K562 (cell line): ENCODE measurements around the gene FHIT. TPM values are rescaled to one million over a fixed set of nuclear protein-coding genes. Genes with fewer than 3 reads are reported as not detected.

Experiments used
- ATAC-seq: fragments of 200-7000 bp; cut with Tn5 transposase; 3 replicates; pipeline ENCODE4 v1.9.1; 2020; ENCODE audit warnings: moderate library complexity
- BruUV-seq: library from RNA; stranded (reverse); fragments of 400-500 nt; replicated peaks from 2 replicates; lab custom pipeline; 2021; lab: Mats Ljungman, UMichigan
- CTCF ChIA-PET: fragments of 300-600 bp; formaldehyde crosslinking; extraction: SDS; loops from one replicate; lab custom pipeline; 2021; ENCODE audit warnings: low intra/inter-chr PET ratio; lab: Yijun Ruan, JAX
- POLR2A ChIA-PET: fragments of 300-600, 350-650 bp; sonication (Branson Sonifier 250); formaldehyde crosslinking; extraction: SDS; loops from one replicate; lab custom pipeline; 2021; ENCODE audit warnings: antibody characterized with exemption, inconsistent platforms; lab: Yijun Ruan, JAX
- DNase-seq, 4 experiments: peaks; one replicate each; pipeline versions ENCODE4 v3.0.0 to v3.0.0-alpha.2; 2011 to 2018; ENCODE audit warnings: low spot score in 3 of 4, mixed read lengths in 3 of 4; ENCODE audit errors: extremely low read depth in 1 of 4
- FAIRE-seq: peaks from 2 replicates; lab custom pipeline; 2011; peaks lifted over from hg19 to GRCh38; lab: Jason Lieb, UNC
- H2AFZ ChIP-seq: 2 replicates; pipeline ENCODE4 v1.6.0; 2011; ENCODE audit warnings: low read depth, low read length, control low read depth, inconsistent platforms
- H3K27ac ChIP-seq: fragments of 200-600 bp; 3 replicates; pipeline ENCODE4 v1.8.0; 2011; ENCODE audit warnings: low read depth, mild to moderate bottlenecking, control low read depth, inconsistent platforms, low read length, moderate library complexity, mixed read lengths; ENCODE audit errors: extremely low read depth
- H3K27me3 ChIP-seq, 2 experiments: fragments of 300-600 bp in 1 of 2; 2 replicates in 1 of 2; 3 replicates in 1 of 2; pipeline versions ENCODE4 v1.6.0 to v1.8.0; 2011; ENCODE audit warnings: inconsistent platforms in 2 of 2, low read length in 2 of 2, mild to moderate bottlenecking in 1 of 2, mixed read lengths in 1 of 2, moderate library complexity in 1 of 2; ENCODE audit not compliant: control insufficient read depth in 2 of 2, insufficient read depth in 2 of 2
- H3K36me3 ChIP-seq: fragments of 300-600 bp; 3 replicates; pipeline ENCODE4 v1.8.0; 2011; ENCODE audit warnings: mild to moderate bottlenecking, low read length, inconsistent platforms; ENCODE audit not compliant: control insufficient read depth, insufficient read depth
- H3K4me1 ChIP-seq, 2 experiments: fragments of 200-600 bp in 1 of 2; replicated peaks in 1 of 2; 2 replicates in 1 of 2; 3 replicates in 1 of 2; pipeline versions ENCODE4 v1.5.1 to v1.8.0; 2011; ENCODE audit warnings: inconsistent platforms in 2 of 2, low read length in 2 of 2, mild to moderate bottlenecking in 1 of 2, mixed read lengths in 1 of 2, moderate library complexity in 1 of 2; ENCODE audit not compliant: control insufficient read depth in 2 of 2, insufficient read depth in 2 of 2
- H3K4me2 ChIP-seq: 2 replicates; pipeline ENCODE4 v1.6.1; 2011; ENCODE audit warnings: low read length, control low read depth, inconsistent platforms, mixed read lengths; ENCODE audit not compliant: insufficient read depth
- H3K4me3 ChIP-seq: fragments of 200-600 bp; sonication (generic), shearing (Covaris generic); 2 replicates; pipeline ENCODE4 v1.5.1; 2016; ENCODE audit warnings: control low read depth, inconsistent platforms
- H3K79me2 ChIP-seq: fragments of 200-600 bp; 3 replicates; pipeline ENCODE4 v1.8.0; 2011; ENCODE audit warnings: low read length, inconsistent platforms; ENCODE audit not compliant: control insufficient read depth, insufficient read depth
- H3K9ac ChIP-seq, 2 experiments: 2 replicates each; pipeline versions ENCODE4 v1.6.0 to v1.6.1; 2011; ENCODE audit warnings: low read depth in 2 of 2, low read length in 2 of 2, control low read depth in 1 of 2, inconsistent platforms in 1 of 2, mild to moderate bottlenecking in 1 of 2, mixed read lengths in 1 of 2; ENCODE audit not compliant: insufficient read depth in 1 of 2
- H3K9me1 ChIP-seq: one replicate; pipeline ENCODE4 v1.6.0; 2011; ENCODE audit warnings: inconsistent platforms, mild to moderate bottlenecking, low read length, moderate library complexity; ENCODE audit not compliant: control insufficient read depth, insufficient read depth
- H3K9me3 ChIP-seq: replicated peaks from 2 replicates; pipeline ENCODE4 v1.5.1; 2011; ENCODE audit warnings: low read depth, low read length, inconsistent platforms; ENCODE audit not compliant: control insufficient read depth, insufficient read depth
- H4K20me1 ChIP-seq: replicated peaks from 2 replicates; pipeline ENCODE4 v1.6.1; 2011; ENCODE audit warnings: low read length, inconsistent platforms, mixed read lengths; ENCODE audit not compliant: control insufficient read depth, insufficient read depth
- CBX8 ChIP-seq: fragments of 200-600 bp; sonication (generic); IDR thresholded peaks from 2 replicates; pipeline ENCODE4 v1.6.1; 2012; ENCODE audit warnings: borderline replicate concordance, mixed run types, low read depth, mild to moderate bottlenecking, moderate library complexity, mixed read lengths, low read length, control low read depth, inconsistent platforms; ENCODE audit not compliant: poor library complexity, severe bottlenecking; ENCODE audit errors: extremely low read depth
- ESRRA ChIP-seq: fragments of 450-650 bp; IDR thresholded peaks from 2 replicates; pipeline ENCODE4 v1.6.1; 2014; ENCODE audit warnings: low read depth, mild to moderate bottlenecking, moderate library complexity, borderline replicate concordance
- ETS1 ChIP-seq: conservative IDR thresholded peaks from 2 replicates; pipeline ENCODE4 v1.6.1; 2011; ENCODE audit warnings: low read depth, mild to moderate bottlenecking, low read length; ENCODE audit not compliant: control insufficient read depth
- EWSR1 ChIP-seq: fragments of 450-650 bp; IDR thresholded peaks from 2 replicates; pipeline ENCODE4 v1.6.1; 2018; ENCODE audit warnings: borderline replicate concordance, mild to moderate bottlenecking, low read depth, moderate library complexity; ENCODE audit not compliant: partially characterized antibody
- FOXK2 ChIP-seq, 2 experiments: fragments of 450-650 bp; IDR thresholded peaks in 1 of 2; conservative IDR thresholded peaks in 1 of 2; 2 replicates each; pipeline ENCODE4 v1.6.1; 2016; ENCODE audit warnings: low read depth in 2 of 2, mild to moderate bottlenecking in 1 of 2
- MCM2 ChIP-seq: fragments of 450-650 bp; IDR thresholded peaks from 2 replicates; pipeline ENCODE4 v1.6.1; 2017; ENCODE audit warnings: low read depth, mild to moderate bottlenecking
- MCM5 ChIP-seq: fragments of 450-650 bp; IDR thresholded peaks from 2 replicates; pipeline ENCODE4 v1.6.1; 2016; ENCODE audit warnings: low read depth
- NCOR1 ChIP-seq: fragments of 450-650 bp; IDR thresholded peaks from 2 replicates; pipeline ENCODE4 v1.6.1; 2016; ENCODE audit warnings: mild to moderate bottlenecking, moderate library complexity
- NFRKB ChIP-seq: fragments of 450-650 bp; IDR thresholded peaks from 2 replicates; pipeline ENCODE4 v1.6.1; 2016; ENCODE audit warnings: low read depth
- NRF1 ChIP-seq, 2 experiments: fragments of 450-650 bp; IDR thresholded peaks in 1 of 2; conservative IDR thresholded peaks in 1 of 2; 2 replicates each; pipeline ENCODE4 v1.6.1; 2014; ENCODE audit warnings: mild to moderate bottlenecking in 2 of 2
- RFX1 ChIP-seq: fragments of 450-650 bp; IDR thresholded peaks from 2 replicates; pipeline ENCODE4 v1.6.1; 2016; ENCODE audit warnings: mild to moderate bottlenecking, moderate library complexity
- SAP30 ChIP-seq: fragments of 200-600 bp; sonication (generic); IDR thresholded peaks from 2 replicates; pipeline ENCODE4 v1.6.1; 2012; ENCODE audit warnings: borderline replicate concordance, low read depth, mild to moderate bottlenecking, moderate library complexity, low read length, control low read depth, inconsistent platforms; ENCODE audit not compliant: insufficient read depth, poor library complexity, severe bottlenecking
- SIN3B ChIP-seq: fragments of 450-650 bp; IDR thresholded peaks from 2 replicates; pipeline ENCODE4 v1.6.1; 2017; ENCODE audit warnings: low read depth, mild to moderate bottlenecking, moderate library complexity
- SIRT6 ChIP-seq: IDR thresholded peaks from one replicate; pipeline ENCODE4 v1.6.1; 2012; ENCODE audit warnings: low read depth, mild to moderate bottlenecking, control low read depth, inconsistent platforms, low read length, moderate library complexity
- SNRNP70 ChIP-seq: fragments of 200-400 bp; formaldehyde crosslinking; optimal IDR thresholded peaks from 2 replicates; pipeline ENCODE3; 2017; ENCODE audit warnings: low read depth, low read length
- ZC3H4 ChIP-seq: sonication (generic); formaldehyde crosslinking; IDR thresholded peaks from 2 replicates; pipeline ENCODE4 v1.9.0; 2021; ENCODE audit warnings: missing genetic modification reagents, borderline replicate concordance
- ZNF197 ChIP-seq: fragments of 200-800 bp; sonication (Bioruptor generic); IDR thresholded peaks from 2 replicates; pipeline ENCODE4 v1.6.1; 2016; ENCODE audit warnings: low read depth, missing genetic modification characterization, missing compliant biosample characterization
- ZNF398 ChIP-seq: fragments of 250-450 bp; sonication (Bioruptor Pico); IDR thresholded peaks from 2 replicates; pipeline ENCODE4 v1.8.0; 2021; ENCODE audit warnings: moderate library complexity, mild to moderate bottlenecking, inconsistent platforms
- WGBS: fragments of 100-300 bp; shearing (Covaris generic); methylation state at CpG from one replicate; pipeline ENCODE4 v1.1.6; 2016; ENCODE audit warnings: low coverage, mixed read lengths; ENCODE audit not compliant: insufficient coverage; ENCODE audit errors: missing lambda C conversion rate; 5-methylcytosine and 5-hydroxymethylcytosine counted together
- in situ Hi-C: fragments of 300-500 bp; cut with MboI; formaldehyde crosslinking; loops from 4 replicates; pipeline ENCODE4 v1.15.0; 2018; ENCODE audit warnings: inconsistent platforms, mixed read lengths
- intact Hi-C: fragments of 100-400 bp; cut with micrococcal nuclease; formaldehyde crosslinking; loops from 2 replicates; pipeline ENCODE4 v1.14.2; 2022
- polyA plus RNA-seq, 8 experiments: library from polyadenylated mRNA; depleted of rRNA in 4 of 8; stranded (reverse) in 5 of 8; unstranded in 3 of 8; fragments of >200 nt; fragmentation: Nextera tagmentation in 2 of 8; fragmentation: Illumina TruSeq in 1 of 8; extraction: Ambion mirVana in 2 of 8; extraction: Trizol in 1 of 8; gene quantifications; 2 replicates each; pipeline versions ENCODE4 v1.2.1 to v1.2.3, GENCODE V29; 2011 to 2014; ENCODE audit warnings: inconsistent platforms in 1 of 8, missing spikeins in 1 of 8
- total RNA-seq, 7 experiments: library from RNA; depleted of rRNA in 6 of 7; stranded (reverse); fragments of >200 nt in 6 of 7; fragmentation: Illumina TruSeq in 2 of 7; extraction: Trizol in 2 of 7; gene quantifications; 2 replicates each; pipeline versions ENCODE4 v1.2.1 to v1.2.3, GENCODE V29; 2011 to 2021; ENCODE audit warnings: low replicate concordance in 1 of 7
- TF ChIP-seq, protein P1 (sequence below), 2 experiments: fragments of 250-450 bp in 1 of 2; fragments of 450-650 bp in 1 of 2; sonication (Bioruptor Pico) in 1 of 2; IDR thresholded peaks; 2 replicates each; pipeline versions ENCODE4 v1.6.1 to v1.8.0; 2016 to 2021; ENCODE audit warnings: mild to moderate bottlenecking in 2 of 2, moderate library complexity in 2 of 2, missing compliant biosample characterization in 1 of 2, missing genetic modification characterization in 1 of 2

The FHIT gene
- total and polyA plus RNA-seq, 9 of the 15 experiments (the other 6 are each of a cell fraction or from before 2014, with no cell fraction given) = 1.7 to 9.1 (median 4.3) TPM

DNA sequence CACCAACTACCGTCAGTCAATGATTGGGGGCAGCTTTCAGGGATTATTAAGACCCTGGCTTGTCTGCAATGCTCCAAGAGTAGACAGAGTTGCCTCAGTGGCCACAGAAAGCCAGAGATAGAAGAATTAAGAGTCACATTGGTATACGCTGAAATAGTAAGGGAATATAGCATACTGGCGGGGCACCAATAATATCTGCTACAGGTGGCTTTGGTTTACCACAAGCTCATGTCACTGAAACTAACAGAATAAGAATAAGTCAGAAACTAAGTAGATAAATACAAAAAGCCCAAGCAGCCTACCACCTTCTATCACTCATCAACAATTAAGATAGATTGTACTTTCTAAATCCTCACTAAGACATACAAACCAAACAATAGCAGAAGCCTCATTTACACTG is 2.5 kb upstream of the FHIT start:
- Histone ChIP-seq H3K9me3 (no peaks in the 10 kb centered on the region), H3K27ac (no peak overlapping the region), H3K79me2 (peaks cover 15% of the 10 kb centered on the region), H3K9me1 (no peaks in the 10 kb centered on the region), H3K36me3 (no peaks in the 10 kb centered on the region), H3K9ac (no peak overlapping the region), H3K4me1 (peaks cover 2 to 7% of the 10 kb centered on the region in 2 experiments; a peak in 3 of 5 replicates), H4K20me1 (no peaks in the 10 kb centered on the region), H3K4me2 (no peak overlapping the region), H3K4me3 (no peak overlapping the region), H3K27me3 (no peaks in the 10 kb centered on the region), H2AFZ (no peak overlapping the region)
- WGBS = 45% methylated on average over 3 of the region's 3 CpGs
- ChIA-PET POLR2A (no interaction called here), CTCF (no interaction called here)
- in situ Hi-C loops = loop anchor here (25.0 kb wide), 1 partner anchor 1141 kb away; no protein-coding TSS in a partner anchor
- intact Hi-C loops = no loop called here
- FAIRE-seq (no peak), ATAC-seq (no peak), DNase-seq (no peak)
- TF ChIP-seq ZNF398 (CRISPR knock-in tag) (no peak), SIRT6 (no peak), NCOR1 (no peak), SAP30 (no peak), SNRNP70 (no peak), MCM5 (no peak), ZC3H4 (CRISPR knock-in tag) (no peak), CBX8 (no peak), ETS1 (no peak), FOXK2 (conservative IDR thresholded peaks at IDR 0.05 in 1 of 2, IDR thresholded peaks at IDR 0.05 in 1 of 2; ENCODE audit: low read depth in 2 of 2) (no peak), ZNF197 (CRISPR knock-in tag) (no peak), NFRKB (no peak), ESRRA (no peak), RFX1 (no peak), EWSR1 (no peak), SIN3B (no peak), NRF1 (conservative IDR thresholded peaks at IDR 0.05 in 1 of 2, IDR thresholded peaks at IDR 0.05 in 1 of 2) (no peak), MCM2 (no peak)
- TF ChIP-seq, protein P1, sequence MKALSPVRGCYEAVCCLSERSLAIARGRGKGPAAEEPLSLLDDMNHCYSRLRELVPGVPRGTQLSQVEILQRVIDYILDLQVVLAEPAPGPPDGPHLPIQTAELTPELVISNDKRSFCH (CRISPR knock-in tag; IDR thresholded peaks at IDR 0.05) = no peak
- TF ChIP-seq, protein P1 (tag; IDR thresholded peaks at IDR 0.05) = no peak
- BruUV-seq = no TSS peak
